Dedifferentiated amniotic fluid mesenchymal stem cell (primary cell): ENCODE data around the gene SATB2.

Experiments used
- DNase-seq: peaks from one replicate; pipeline ENCODE4 v3.0.0-alpha.2; 2016; ENCODE audit errors: extremely low spot score

SATB2 gene

GRCh38 chr2:199465988-199466691 is 8.4 kb upstream of the SATB2 start:
- DNase-seq: no peak

- no peak for DNase-seq
Observed at GRCh38 chr2:199465390-199465789, 7.7 kb upstream of the SATB2 start.

GRCh38 chr2:199464606-199465352 is 7.0 kb upstream of the SATB2 start:
- DNase-seq: no peak

GRCh38 chr2:199463708-199464605 is 6.2 kb upstream of the SATB2 start:
- DNase-seq: no peak

GRCh38 chr2:199462956-199463692 is 5.4 kb upstream of the SATB2 start:
- DNase-seq: peak; percentile 87

GRCh38 chr2:199462347-199462955 is 4.7 kb upstream of the SATB2 start:
- no peak for DNase-seq

GRCh38 chr2:199461711-199462346 is 4.1 kb upstream of the SATB2 start:
- no peak for DNase-seq

- DNase-seq: no peak
Observed at GRCh38 chr2:199460846-199461710, 3.3 kb upstream of the SATB2 start.

- DNase-seq: no peak
Observed at GRCh38 chr2:199460101-199460671, 2.4 kb upstream of the SATB2 start.

GRCh38 chr2:199459286-199460100 is 1.8 kb upstream of the SATB2 start:
- peak; percentile 81 for DNase-seq

- no peak for DNase-seq
Observed at GRCh38 chr2:199458806-199459285, 1.1 kb upstream of the SATB2 start.

- DNase-seq: no peak
Observed at GRCh38 chr2:199458009-199458805, 468 bp upstream of the SATB2 start.

- no peak for DNase-seq
Observed at GRCh38 chr2:199456383-199457146, 1.2 kb downstream of the SATB2 start.

- no peak for DNase-seq
Observed at GRCh38 chr2:199455545-199456382, 2.0 kb downstream of the SATB2 start.

- no peak for DNase-seq
Observed at GRCh38 chr2:199455210-199455544, 2.6 kb downstream of the SATB2 start.

- DNase-seq: no peak
Observed at GRCh38 chr2:199452991-199453379, 4.8 kb downstream of the SATB2 start.
